ENCODE data around the gene ZBTB20.

ZBTB20 gene

GRCh38 chr3:115018694-115019093, 128.4 kb downstream of the ZBTB20 start:
- no peak for DNase-seq

GRCh38 chr3:115007966-115008365, 139.1 kb downstream of the ZBTB20 start:
- DNase-seq = no peak

- no peak for DNase-seq
Observed at GRCh38 chr3:115004201-115005140, 142.6 kb downstream of the ZBTB20 start.

- DNase-seq = no peak
Observed at GRCh38 chr3:114998971-114999579, 148.0 kb downstream of the ZBTB20 start.

GRCh38 chr3:114994554-114995341, 152.3 kb downstream of the ZBTB20 start:
- no peak for DNase-seq

- no peak for DNase-seq
Observed at GRCh38 chr3:114985776-114986175, 161.3 kb downstream of the ZBTB20 start.

- DNase-seq = no peak
Observed at GRCh38 chr3:114983248-114983647, 163.8 kb downstream of the ZBTB20 start.

GRCh38 chr3:114974387-114974786, 172.7 kb downstream of the ZBTB20 start:
- no peak for DNase-seq

- DNase-seq = no peak
Observed at GRCh38 chr3:114973536-114973935, 173.6 kb downstream of the ZBTB20 start.

GRCh38 chr3:114967168-114967567, 179.9 kb downstream of the ZBTB20 start:
- no peak for DNase-seq

GRCh38 chr3:114962189-114962588, 184.9 kb downstream of the ZBTB20 start:
- no peak for DNase-seq

- no peak for DNase-seq
Observed at GRCh38 chr3:114958930-114959329, 188.2 kb downstream of the ZBTB20 start.

- no peak for DNase-seq
Observed at GRCh38 chr3:114953800-114954199, 193.3 kb downstream of the ZBTB20 start.

GRCh38 chr3:114953215-114953799, 193.8 kb downstream of the ZBTB20 start:
- no peak for DNase-seq

- DNase-seq = no peak
Observed at GRCh38 chr3:114942773-114943172, 204.3 kb downstream of the ZBTB20 start.

GRCh38 chr3:114941626-114942309, 205.3 kb downstream of the ZBTB20 start:
- no peak for DNase-seq

- DNase-seq = no peak
Observed at GRCh38 chr3:114939920-114940319, 207.2 kb downstream of the ZBTB20 start.

GRCh38 chr3:114933407-114933806, 213.7 kb downstream of the ZBTB20 start:
- DNase-seq = no peak

GRCh38 chr3:114929971-114930732, 216.9 kb downstream of the ZBTB20 start:
- DNase-seq = no peak

- no peak for DNase-seq
Observed at GRCh38 chr3:114928989-114929640, 218.0 kb downstream of the ZBTB20 start.

GRCh38 chr3:114904633-114905032, 242.5 kb downstream of the ZBTB20 start:
- no peak for DNase-seq
